Neural cell (in vitro differentiated cells): ENCODE results near the gene C22orf39. TPM values are rescaled to one million over a fixed set of nuclear protein-coding genes. Genes with fewer than 3 reads are reported as not detected.

Experiments
- H2AFZ ChIP-seq: fragments of 200-600, 300-800 bp; sonication (generic), shearing (Covaris generic); 2 replicates; pipeline ENCODE4 v1.6.0; 2014; ENCODE audit warnings: low read depth, mild to moderate bottlenecking, antibody characterized with exemption, low read length, moderate library complexity
- H3F3A ChIP-seq: fragments of 200-600 bp; shearing (Covaris generic); 2 replicates; pipeline ENCODE4 v1.6.1; 2016; ENCODE audit warnings: mild to moderate bottlenecking, moderate library complexity, mixed read lengths, antibody characterized with exemption, low read length; ENCODE audit not compliant: insufficient read depth, poor library complexity, severe bottlenecking
- H3K27ac ChIP-seq: fragments of 200-600, 300-800 bp; sonication (generic), shearing (Covaris generic); 2 replicates; pipeline ENCODE4 v1.5.1; 2014; ENCODE audit warnings: mild to moderate bottlenecking, low read length, moderate library complexity
- H3K27me3 ChIP-seq: fragments of 300-800, 200-600 bp; sonication (generic), shearing (Covaris generic); 2 replicates; pipeline ENCODE4 v1.6.0; 2014; ENCODE audit warnings: mild to moderate bottlenecking, low read depth, low read length, moderate library complexity; ENCODE audit not compliant: insufficient read depth
- H3K36me3 ChIP-seq: fragments of 300-800, 200-600 bp; sonication (generic), shearing (Covaris generic); 2 replicates; pipeline ENCODE4 v1.5.1; 2014; ENCODE audit warnings: mild to moderate bottlenecking, antibody characterized with exemption, low read length, moderate library complexity; ENCODE audit not compliant: insufficient read depth
- H3K4me2 ChIP-seq: fragments of 300-800, 200-600 bp; sonication (generic), shearing (Covaris generic); 2 replicates; pipeline ENCODE4 v1.6.0; 2014; ENCODE audit warnings: mild to moderate bottlenecking, low read length
- H3K4me3 ChIP-seq: fragments of 300-800, 200-600 bp; sonication (generic), shearing (Covaris generic); 2 replicates; pipeline ENCODE4 v1.5.1; 2014; ENCODE audit warnings: mild to moderate bottlenecking, low read length, moderate library complexity
- H3K79me2 ChIP-seq: fragments of 200-600 bp; shearing (Covaris generic); replicated peaks from 2 replicates; pipeline ENCODE4 v1.6.0; 2014; ENCODE audit warnings: mild to moderate bottlenecking, low read length, moderate library complexity; ENCODE audit not compliant: insufficient read depth
- H3K9ac ChIP-seq: fragments of 300-800, 200-600 bp; sonication (generic), shearing (Covaris generic); 2 replicates; pipeline ENCODE4 v1.6.1; 2016; ENCODE audit warnings: mild to moderate bottlenecking, low read length, mixed read lengths
- H3K9me2 ChIP-seq: fragments of 200-600 bp; shearing (Covaris generic); 2 replicates; pipeline ENCODE4 v1.6.1; 2016; ENCODE audit warnings: mild to moderate bottlenecking, low read length, mixed read lengths; ENCODE audit not compliant: insufficient read depth
- H3K9me3 ChIP-seq: fragments of 200-600, 300-800 bp; sonication (generic), shearing (Covaris generic); 2 replicates; pipeline ENCODE4 v1.6.1; 2016; ENCODE audit warnings: mild to moderate bottlenecking, mixed run types, low read length, moderate library complexity, mixed read lengths
- H4K20me1 ChIP-seq: fragments of 200-600 bp; shearing (Covaris generic); 2 replicates; pipeline ENCODE4 v1.6.1; 2016; ENCODE audit warnings: mild to moderate bottlenecking, mixed run types; ENCODE audit not compliant: insufficient read depth
- CTCF ChIP-seq: fragments of 450-650 bp; IDR thresholded peaks from 2 replicates; pipeline ENCODE4 v1.5.1; 2014; ENCODE audit warnings: antibody characterized with exemption, mild to moderate bottlenecking, moderate library complexity; ENCODE audit not compliant: poor library complexity, severe bottlenecking
- EP300 ChIP-seq: fragments of 450-650 bp; conservative IDR thresholded peaks from 2 replicates; pipeline ENCODE4 v1.6.1; 2014; ENCODE audit warnings: antibody characterized with exemption, mild to moderate bottlenecking, moderate library complexity; ENCODE audit not compliant: poor library complexity, severe bottlenecking
- EZH2 ChIP-seq: fragments of 200-600, 300-800 bp; shearing (Covaris generic), sonication (generic); IDR thresholded peaks from 2 replicates; pipeline ENCODE4 v1.6.1; 2014; ENCODE audit warnings: antibody characterized with exemption, low read length, borderline replicate concordance, mild to moderate bottlenecking; ENCODE audit not compliant: insufficient read depth, poor library complexity, severe bottlenecking
- MXI1 ChIP-seq: fragments of 450-650 bp; conservative IDR thresholded peaks from 2 replicates; pipeline ENCODE4 v1.6.1; 2014; ENCODE audit warnings: antibody characterized with exemption, mild to moderate bottlenecking; ENCODE audit not compliant: poor library complexity, severe bottlenecking
- POLR2AphosphoS5 ChIP-seq: IDR thresholded peaks from 2 replicates; pipeline ENCODE4 v1.6.1; 2012
- RAD21 ChIP-seq: fragments of 450-650 bp; conservative IDR thresholded peaks from 2 replicates; pipeline ENCODE4 v1.6.1; 2014; ENCODE audit warnings: antibody characterized with exemption, mild to moderate bottlenecking, moderate library complexity
- SMC3 ChIP-seq: fragments of 450-650 bp; conservative IDR thresholded peaks from 2 replicates; pipeline ENCODE4 v1.6.1; 2014; ENCODE audit warnings: antibody characterized with exemption, mild to moderate bottlenecking, moderate library complexity; ENCODE audit not compliant: poor library complexity
- TAF1 ChIP-seq: IDR thresholded peaks from 2 replicates; pipeline ENCODE4 v1.6.1; 2012; ENCODE audit warnings: low read depth
- polyA plus RNA-seq: library from polyadenylated mRNA; depleted of rRNA; stranded (reverse); fragments of >200 nt; gene quantifications from 2 replicates; pipeline ENCODE4 v1.2.3, GENCODE V29; 2014
- TF ChIP-seq, protein P1 (sequence below): IDR thresholded peaks from 2 replicates; pipeline ENCODE4 v1.6.1; 2012; ENCODE audit warnings: borderline replicate concordance

C22orf39 gene
- polyA plus RNA-seq, 1 donor from 2014 or later = 94.9 TPM

GRCh38 chr22:19488884-19489843 is 41.7 kb upstream of the C22orf39 start:
- Histone ChIP-seq H3K9me3 (no peaks in the 10 kb centered on the region), H3K9ac (no peak overlapping the region), H3F3A (no peaks in the 10 kb centered on the region), H3K27ac (no peak overlapping the region), H4K20me1 (no peaks in the 10 kb centered on the region), H2AFZ (no peak overlapping the region), H3K27me3 (no peaks in the 10 kb centered on the region), H3K4me3 (no peak overlapping the region), H3K36me3 (no peaks in the 10 kb centered on the region), H3K79me2 (no peaks in the 10 kb centered on the region), H3K4me2 (no peak overlapping the region), H3K9me2 (no peaks in the 10 kb centered on the region)
- TF ChIP-seq CTCF = peak; percentile 37
- TF ChIP-seq, protein P1, sequence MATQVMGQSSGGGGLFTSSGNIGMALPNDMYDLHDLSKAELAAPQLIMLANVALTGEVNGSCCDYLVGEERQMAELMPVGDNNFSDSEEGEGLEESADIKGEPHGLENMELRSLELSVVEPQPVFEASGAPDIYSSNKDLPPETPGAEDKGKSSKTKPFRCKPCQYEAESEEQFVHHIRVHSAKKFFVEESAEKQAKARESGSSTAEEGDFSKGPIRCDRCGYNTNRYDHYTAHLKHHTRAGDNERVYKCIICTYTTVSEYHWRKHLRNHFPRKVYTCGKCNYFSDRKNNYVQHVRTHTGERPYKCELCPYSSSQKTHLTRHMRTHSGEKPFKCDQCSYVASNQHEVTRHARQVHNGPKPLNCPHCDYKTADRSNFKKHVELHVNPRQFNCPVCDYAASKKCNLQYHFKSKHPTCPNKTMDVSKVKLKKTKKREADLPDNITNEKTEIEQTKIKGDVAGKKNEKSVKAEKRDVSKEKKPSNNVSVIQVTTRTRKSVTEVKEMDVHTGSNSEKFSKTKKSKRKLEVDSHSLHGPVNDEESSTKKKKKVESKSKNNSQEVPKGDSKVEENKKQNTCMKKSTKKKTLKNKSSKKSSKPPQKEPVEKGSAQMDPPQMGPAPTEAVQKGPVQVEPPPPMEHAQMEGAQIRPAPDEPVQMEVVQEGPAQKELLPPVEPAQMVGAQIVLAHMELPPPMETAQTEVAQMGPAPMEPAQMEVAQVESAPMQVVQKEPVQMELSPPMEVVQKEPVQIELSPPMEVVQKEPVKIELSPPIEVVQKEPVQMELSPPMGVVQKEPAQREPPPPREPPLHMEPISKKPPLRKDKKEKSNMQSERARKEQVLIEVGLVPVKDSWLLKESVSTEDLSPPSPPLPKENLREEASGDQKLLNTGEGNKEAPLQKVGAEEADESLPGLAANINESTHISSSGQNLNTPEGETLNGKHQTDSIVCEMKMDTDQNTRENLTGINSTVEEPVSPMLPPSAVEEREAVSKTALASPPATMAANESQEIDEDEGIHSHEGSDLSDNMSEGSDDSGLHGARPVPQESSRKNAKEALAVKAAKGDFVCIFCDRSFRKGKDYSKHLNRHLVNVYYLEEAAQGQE = no peak
- TF ChIP-seq EZH2 = no peak
- TF ChIP-seq SMC3 = peak; percentile 48
- peak; percentile 27 for TF ChIP-seq RAD21
- no peak for TF ChIP-seq EP300
- TF ChIP-seq MXI1 = no peak
- no peak for TF ChIP-seq TAF1
- no peak for TF ChIP-seq POLR2AphosphoS5

DNA sequence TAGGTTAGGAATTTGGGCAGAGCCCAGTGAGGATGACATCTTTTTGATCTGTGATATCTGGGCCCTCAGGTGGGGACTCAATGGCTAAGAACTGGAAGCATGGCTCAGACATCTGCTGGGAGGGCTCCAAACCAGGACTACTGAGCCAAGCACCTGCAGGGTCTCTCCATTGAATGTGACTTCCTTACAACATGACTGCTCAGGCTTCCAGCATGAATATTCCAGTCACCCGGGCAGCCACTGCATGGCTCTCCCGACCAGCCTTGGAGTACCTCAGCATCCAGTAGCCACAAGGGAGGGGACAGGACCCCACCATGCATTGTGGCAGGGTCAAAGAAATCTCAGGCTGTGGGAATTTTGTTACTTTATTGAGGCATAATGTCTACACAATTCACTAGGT is 40.8 kb upstream of the C22orf39 start:
- H3K9me2 ChIP-seq = no peaks in the 10 kb centered on the region
- no peaks in the 10 kb centered on the region for H3K9me3 ChIP-seq
- H3K4me2 ChIP-seq = no peak overlapping the region
- TF ChIP-seq POLR2AphosphoS5 (no peak), SMC3 (no peak), EP300 (no peak), RAD21 (no peak), TAF1 (no peak), EZH2 (no peak)
- H3K27me3 ChIP-seq = no peaks in the 10 kb centered on the region
- no peaks in the 10 kb centered on the region for H3K79me2 ChIP-seq
- H2AFZ ChIP-seq = no peak overlapping the region
- no peak overlapping the region for H3K4me3 ChIP-seq
- no peak overlapping the region for H3K9ac ChIP-seq
- no peaks in the 10 kb centered on the region for H4K20me1 ChIP-seq
- no peaks in the 10 kb centered on the region for H3K36me3 ChIP-seq
- H3F3A ChIP-seq = no peaks in the 10 kb centered on the region
- no peak overlapping the region for H3K27ac ChIP-seq
